Right lobe of liver (tissue), 6 donors: Measurements from ENCODE around the gene EXOSC1. TPM values are rescaled to one million over a fixed set of nuclear protein-coding genes. Genes with fewer than 3 reads are reported as not detected.

ENCODE experiments used
- ATAC-seq, 4 donors: fragments of 200-7000 bp; cut with Tn5 transposase; one replicate each; pipeline ENCODE4 v1.9.1; 2020; ENCODE audit warnings: mild to moderate bottlenecking in 4 of 4, moderate library complexity in 4 of 4
- DNase-seq, 3 donors: peaks; one replicate each; pipeline ENCODE4 v3.0.0-alpha.2; 2020
- H3K27ac ChIP-seq, 3 donors: fragments of 200-600 bp; one replicate each; pipeline ENCODE4 v1.8.0; 2022
- H3K27me3 ChIP-seq, 2 donors: fragments of 200-600 bp; one replicate each; pipeline ENCODE4 v1.8.0; 2022
- H3K36me3 ChIP-seq, 4 donors: fragments of 200-600 bp; sonication (generic) in 1 of 4; one replicate each; pipeline versions ENCODE4 v1.5.1 to v1.8.0; 2017 to 2022; ENCODE audit warnings: control low read depth in 1 of 4
- H3K4me1 ChIP-seq, 4 donors: fragments of 200-600 bp; sonication (generic) in 1 of 4; one replicate each; pipeline versions ENCODE4 v1.5.1 to v1.8.0; 2017 to 2022; ENCODE audit warnings: control low read depth in 1 of 4
- H3K4me3 ChIP-seq, 3 donors: fragments of 200-600 bp; one replicate each; pipeline ENCODE4 v1.8.0; 2022
- H3K9me3 ChIP-seq, 4 donors: fragments of 200-600 bp; sonication (generic) in 1 of 4; one replicate each; pipeline versions ENCODE4 v1.5.1 to v1.8.0; 2017 to 2022; ENCODE audit warnings: control low read depth in 1 of 4
- CTCF ChIP-seq, 4 donors: fragments of 200-600 bp in 3 of 4; fragments of 450-650 bp in 1 of 4; IDR thresholded peaks; one replicate each; pipeline versions ENCODE4 v1.5.1 to v1.8.0; 2016 to 2022; ENCODE audit warnings: antibody characterized with exemption in 4 of 4, mild to moderate bottlenecking in 2 of 4
- POLR2A ChIP-seq: fragments of 450-650 bp; IDR thresholded peaks from one replicate; pipeline ENCODE4 v1.6.1; 2017; ENCODE audit warnings: antibody characterized with exemption, mild to moderate bottlenecking
- WGBS: methylation state at CpG from one replicate; pipeline ENCODE4 v1.1.6; 2018; ENCODE audit warnings: low coverage, low lambda C conversion rate; ENCODE audit not compliant: insufficient coverage; ENCODE audit errors: missing lambda C conversion rate; 5-methylcytosine and 5-hydroxymethylcytosine counted together
- intact Hi-C, 2 donors: fragments of 100-400 bp; cut with DNase I; formaldehyde crosslinking; loops; one replicate each; pipeline versions ENCODE4 v1.11.2 to v1.14.1; 2022
- small RNA-seq, 2 experiments: library from RNA; depleted of rRNA; stranded (forward); fragments of <200 nt; gene quantifications; one replicate each; pipeline ENCODE3, GENCODE V24; 2016
- total RNA-seq, 6 experiments: library from RNA; depleted of rRNA in 2 of 6; stranded (reverse); fragments of >200 nt in 2 of 6; fragmentation: NEBNext Ultra II Directional in 3 of 6; extraction: Animal tissue kit (Norgen Biotek cat#: 25700) in 3 of 6; gene quantifications; one replicate each; pipeline versions ENCODE4 v1.1.0 to v1.2.4, GENCODE V29; 2016 to 2023
- donor health status: DM: no; HTN: yes; CAD: no.
- donor health status: DM: no; HTN: no; CAD: no.
- donor health status: DM: no; HTN: no; CAD: no.
- donor health status: DM: no; HTN: yes; CAD: no.
- donor health status: DM: no; HTN: yes; CAD: no.

EXOSC1 gene
- total RNA-seq, 6 experiments from 2014 or later, result 9.2 to 19.1 (median 11.8) TPM

- WGBS, result no CpG with 5 or more reads among the region's 5 CpGs
- intact Hi-C loops, result no loop called here
- H3K27me3 ChIP-seq, result no peaks in the 10 kb centered on the region
- no peak overlapping the region for H3K27ac ChIP-seq
- no peak overlapping the region for H3K4me3 ChIP-seq
- DNase-seq (no peak), ATAC-seq (peak; percentile 26 to 53 (median 42))
- H3K4me1 ChIP-seq, result no peaks in the 10 kb centered on the region
- H3K9me3 ChIP-seq, result no peaks in the 10 kb centered on the region
- TF ChIP-seq POLR2A (no peak), CTCF (IDR thresholded peaks at IDR 0.05) (no peak)
- H3K36me3 ChIP-seq, result peaks cover 0 to 40% (median 4%) of the 10 kb centered on the region in 4 donors
Measured at GRCh38 chr10:97390091-97390490, 55.7 kb downstream of the EXOSC1 start.

GRCh38 chr10:97388152-97388551 is 57.7 kb downstream of the EXOSC1 start:
- intact Hi-C loops, result no loop called here
- peak; percentile 38 to 49 (median 44) for ATAC-seq
- DNase-seq, result no peak
- H3K4me1 ChIP-seq, result no peaks in the 10 kb centered on the region
- TF ChIP-seq CTCF (IDR thresholded peaks at IDR 0.05) (no peak), POLR2A (no peak)
- no peaks in the 10 kb centered on the region for H3K27me3 ChIP-seq
- no peaks in the 10 kb centered on the region for H3K9me3 ChIP-seq
- no peak overlapping the region for H3K27ac ChIP-seq
- WGBS, result no CpG with 5 or more reads among the region's 5 CpGs
- H3K4me3 ChIP-seq, result no peak overlapping the region
- peaks cover 0 to 25% (median under 1%) of the 10 kb centered on the region in 4 donors for H3K36me3 ChIP-seq

Small RNA genes within 50 kb of the gene (small RNA-seq; reads per million reads assigned to genes)
- 0 reads per million in 2 experiments for gene RF00019

Other genes starting within 250 kb of the EXOSC1 start
- gene ARHGAP19, start 153.4 kb downstream of the EXOSC1 start, total RNA-seq, result 1 to 10 TPM; 2.3 to 5.5 (median 3.4) TPM
- 1 to 10 TPM; 3.5 to 8.5 (median 7.4) TPM for gene FRAT1, start 126.7 kb downstream of the EXOSC1 start, total RNA-seq
- gene FRAT2, start 111.3 kb downstream of the EXOSC1 start, total RNA-seq, result 10 to 100 TPM in 2 of 6 experiments, 1 to 10 TPM in 4; 8.3 to 11.4 (median 9.7) TPM
- gene RRP12, start 44.7 kb downstream of the EXOSC1 start, total RNA-seq, result 10 to 100 TPM in 3 of 6 experiments, 1 to 10 TPM in 3; 6.7 to 23.2 (median 10.2) TPM
- gene PGAM1, start 19.8 kb downstream of the EXOSC1 start, total RNA-seq, result 100 to 1,000 TPM; 100 to 228 (median 162) TPM
- 10 to 100 TPM; 15.8 to 27.0 (median 22.8) TPM for gene ZDHHC16, start 169 bp upstream of the EXOSC1 start, total RNA-seq
- 10 to 100 TPM; 18.7 to 40.7 (median 20.3) TPM for gene MMS19, start 52.4 kb upstream of the EXOSC1 start, total RNA-seq
- 1 to 10 TPM; 5.4 to 8.8 (median 7.0) TPM for gene UBTD1, start 52.9 kb upstream of the EXOSC1 start, total RNA-seq
- gene ANKRD2, start 126.8 kb upstream of the EXOSC1 start, total RNA-seq, result under 1 TPM in 4 of 6 experiments, not detected in 2; 0.28 to 0.81 (median 0.50) TPM
- gene HOGA1, start 138.4 kb upstream of the EXOSC1 start, total RNA-seq, result 10 to 100 TPM; 16.8 to 92.9 (median 36.5) TPM
- 1 to 10 TPM in 5 of 6 experiments, not detected in 1; 1.2 to 4.1 (median 2.2) TPM for gene C10orf62, start 143.7 kb upstream of the EXOSC1 start, total RNA-seq
- gene MORN4, start 187.5 kb upstream of the EXOSC1 start, total RNA-seq, result 1 to 10 TPM in 4 of 6 experiments, under 1 TPM in 2; 0.69 to 3.9 (median 1.6) TPM
- gene PI4K2A, start 194.7 kb upstream of the EXOSC1 start, total RNA-seq, result 10 to 100 TPM in 3 of 6 experiments, 1 to 10 TPM in 3; 6.2 to 18.1 (median 11.4) TPM
- gene AVPI1, start 241.2 kb upstream of the EXOSC1 start, total RNA-seq, result 10 to 100 TPM; 10.3 to 27.0 (median 20.2) TPM